ENCODE data around the gene DUS1L. TPM values are rescaled to one million over a fixed set of nuclear protein-coding genes. Genes with fewer than 3 reads are reported as not detected.

The DUS1L gene
- total RNA-seq, 2 donors from 2014 or later = 125 to 196 TPM

DNA sequence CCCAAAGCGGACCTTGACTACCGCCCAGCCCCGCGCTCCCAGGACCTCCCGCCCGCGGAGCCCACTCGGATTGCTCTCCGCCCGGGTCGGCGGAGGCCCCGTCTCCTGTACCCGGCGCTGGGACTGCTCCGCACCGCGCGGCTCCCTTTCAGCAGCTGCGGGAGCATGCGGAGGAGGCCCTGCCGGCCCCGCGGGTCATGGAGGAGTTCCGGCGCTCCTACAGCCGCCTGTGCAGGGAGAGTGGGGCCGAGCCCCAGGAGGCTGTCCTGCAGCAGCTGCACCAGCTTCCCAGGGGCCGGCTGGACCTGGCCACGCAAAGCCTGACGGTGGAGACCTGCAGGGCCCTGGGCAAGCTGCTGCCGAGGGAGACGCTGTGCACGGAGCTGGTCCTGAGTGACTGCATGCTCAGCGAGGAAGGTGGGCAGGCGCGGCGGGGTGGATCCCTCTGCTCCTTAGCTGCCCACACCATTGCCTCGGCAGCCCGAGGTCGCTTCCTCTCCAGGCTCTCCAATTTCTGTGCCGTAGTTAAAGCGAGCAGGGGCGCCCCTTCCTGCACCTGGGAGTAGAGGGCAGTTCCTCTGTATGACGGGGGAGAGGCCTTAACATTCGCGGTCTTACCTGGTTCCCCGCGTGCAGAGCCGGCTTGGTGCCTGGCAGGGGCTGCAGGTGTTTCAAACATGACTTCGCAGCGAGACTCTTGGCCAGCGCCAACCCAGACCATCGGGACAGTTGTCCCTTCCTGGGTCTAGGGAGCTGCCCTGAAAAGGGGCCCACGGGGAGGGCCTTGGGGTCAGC is 42.0 kb downstream of the DUS1L start:
- no peaks in the 10 kb centered on the region for H3K9me3 Mint-ChIP-seq
- H3K27ac Mint-ChIP-seq = no peak overlapping the region
- peaks cover 16 to 17% of the 10 kb centered on the region in 2 donors for H3K4me1 Mint-ChIP-seq (ENCODE audit: low read depth in 2 of 2)
- no peak for DNase-seq (ENCODE audit: low spot score)
- ATAC-seq = no peak
- H3K4me3 Mint-ChIP-seq = peak overlapping the region; percentile 85
- no peaks in the 10 kb centered on the region for H3K36me3 Mint-ChIP-seq
- H3K27me3 Mint-ChIP-seq = no peaks in the 10 kb centered on the region

DNA sequence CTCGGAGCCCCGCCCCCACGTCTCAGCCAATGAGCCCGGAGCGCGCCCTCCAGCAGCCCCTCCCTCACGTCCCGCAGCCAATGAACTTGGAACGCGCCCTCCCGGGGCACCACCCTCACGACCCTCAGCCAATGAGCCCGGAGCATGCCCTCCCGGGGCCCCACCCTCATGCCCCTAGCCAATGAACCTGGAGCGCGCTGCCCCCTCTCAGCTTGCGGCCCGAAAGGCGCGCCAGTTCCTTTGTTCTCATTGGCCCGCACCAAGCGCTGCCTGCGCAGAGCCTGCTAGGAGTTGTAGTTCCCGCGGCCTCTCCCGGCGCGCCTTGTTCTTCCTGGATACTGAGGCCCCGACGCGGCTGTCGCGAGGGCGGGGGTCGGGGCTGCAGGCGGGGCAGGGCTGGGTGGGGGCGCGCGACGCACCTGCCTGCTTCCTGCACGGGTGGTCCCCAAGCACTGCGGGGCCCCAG is 42.6 kb downstream of the DUS1L start, which contains the start of gene LRRC45:
LRRC45 (plus strand) TSS at position 325 of the 466 bp plus-strand sequence. CDS start 339 bp downstream, outside the sequence.
- no peaks in the 10 kb centered on the region for H3K27me3 Mint-ChIP-seq
- H3K4me1 Mint-ChIP-seq (ENCODE audit: low read depth in 2 of 2) = peaks cover 16 to 17% of the 10 kb centered on the region in 2 donors
- ATAC-seq (peak; percentile 96 to 98), DNase-seq (ENCODE audit: low spot score) (peak; percentile 100)
- peak within 1 kb of the TSS; percentile 85 for H3K4me3 Mint-ChIP-seq
- no peaks in the 10 kb centered on the region for H3K36me3 Mint-ChIP-seq
- H3K27ac Mint-ChIP-seq = peak within 1 kb of the TSS; percentile 19 to 53
- H3K9me3 Mint-ChIP-seq = no peaks in the 10 kb centered on the region

DNA sequence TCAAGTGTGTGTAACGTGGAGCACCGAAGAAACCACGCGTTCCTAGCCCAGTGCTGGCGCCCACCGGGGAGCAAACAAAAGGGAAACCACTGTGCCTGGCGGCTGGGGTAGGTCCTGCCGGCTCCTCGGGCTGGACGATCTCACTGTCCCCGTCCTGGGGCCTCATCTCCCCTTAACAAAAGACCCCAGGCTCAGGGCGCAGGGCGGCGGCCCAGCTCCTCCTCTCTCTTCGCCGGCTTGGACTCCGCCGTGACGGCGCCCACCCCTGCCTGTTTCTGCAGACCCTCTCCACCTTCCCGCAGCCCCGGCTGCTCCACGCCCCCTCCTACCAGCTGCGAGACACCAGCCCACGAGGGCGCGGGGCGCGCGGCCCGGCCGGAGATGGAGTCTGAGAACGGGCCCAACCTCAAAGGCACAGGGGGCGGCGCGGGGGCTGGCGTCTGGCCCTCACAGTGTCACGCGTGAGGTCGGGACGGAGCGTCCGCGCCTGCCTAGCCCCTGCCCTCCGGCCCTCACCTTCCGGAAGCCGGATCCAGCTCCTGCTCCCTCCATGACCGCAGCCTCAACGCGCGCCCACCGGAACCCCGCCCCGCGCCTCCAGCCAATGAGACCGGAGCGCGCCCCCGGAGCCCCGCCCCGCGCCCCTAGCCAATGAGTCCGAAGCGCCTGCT is 43.2 kb downstream of the DUS1L start, which contains the start of gene CENPX:
CENPX (minus strand) TSS at position 569 of the 671 bp plus-strand sequence; CDS start at position 552, 17 bp downstream.
- DNase-seq (ENCODE audit: low spot score) = no peak
- Mint-ChIP-seq H3K4me3 (peak within 1 kb of the TSS; percentile 85), H3K27me3 (no peaks in the 10 kb centered on the region), H3K27ac (peak within 1 kb of the TSS; percentile 19 to 53), H3K9me3 (no peaks in the 10 kb centered on the region), H3K4me1 (ENCODE audit: low read depth in 2 of 2) (peaks cover 16 to 17% of the 10 kb centered on the region in 2 donors), H3K36me3 (no peaks in the 10 kb centered on the region)
- ATAC-seq = no peak

DNA sequence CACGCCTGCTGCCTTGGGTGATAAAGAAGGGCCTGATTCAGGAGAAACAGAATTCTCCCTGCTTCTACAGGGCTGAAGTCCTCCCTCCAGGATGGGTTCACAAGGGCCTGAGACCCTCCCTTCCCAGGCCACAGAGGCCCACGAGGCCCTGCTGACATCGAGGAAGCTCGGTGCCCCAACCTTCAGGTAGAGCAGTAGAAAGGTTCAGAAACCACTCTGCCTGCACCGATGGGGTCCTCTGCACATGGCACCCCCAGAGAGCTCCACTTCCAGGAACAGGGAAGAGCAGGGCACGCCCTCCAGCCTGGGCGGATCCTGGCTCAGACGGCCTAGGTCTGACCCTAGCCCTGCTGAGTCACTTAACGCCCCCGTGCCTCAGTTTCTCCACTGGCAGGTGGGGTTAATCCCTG is 43.7 kb downstream of the DUS1L start:
- Mint-ChIP-seq H3K27me3 (no peaks in the 10 kb centered on the region), H3K4me3 (peak overlapping the region; percentile 85), H3K4me1 (ENCODE audit: low read depth in 2 of 2) (peaks cover 16 to 17% of the 10 kb centered on the region in 2 donors), H3K27ac (peak overlapping the region in 1 of 2 donors; percentile 53), H3K9me3 (no peaks in the 10 kb centered on the region), H3K36me3 (no peaks in the 10 kb centered on the region)
- no peak for ATAC-seq
- DNase-seq (ENCODE audit: low spot score) = no peak

DNA sequence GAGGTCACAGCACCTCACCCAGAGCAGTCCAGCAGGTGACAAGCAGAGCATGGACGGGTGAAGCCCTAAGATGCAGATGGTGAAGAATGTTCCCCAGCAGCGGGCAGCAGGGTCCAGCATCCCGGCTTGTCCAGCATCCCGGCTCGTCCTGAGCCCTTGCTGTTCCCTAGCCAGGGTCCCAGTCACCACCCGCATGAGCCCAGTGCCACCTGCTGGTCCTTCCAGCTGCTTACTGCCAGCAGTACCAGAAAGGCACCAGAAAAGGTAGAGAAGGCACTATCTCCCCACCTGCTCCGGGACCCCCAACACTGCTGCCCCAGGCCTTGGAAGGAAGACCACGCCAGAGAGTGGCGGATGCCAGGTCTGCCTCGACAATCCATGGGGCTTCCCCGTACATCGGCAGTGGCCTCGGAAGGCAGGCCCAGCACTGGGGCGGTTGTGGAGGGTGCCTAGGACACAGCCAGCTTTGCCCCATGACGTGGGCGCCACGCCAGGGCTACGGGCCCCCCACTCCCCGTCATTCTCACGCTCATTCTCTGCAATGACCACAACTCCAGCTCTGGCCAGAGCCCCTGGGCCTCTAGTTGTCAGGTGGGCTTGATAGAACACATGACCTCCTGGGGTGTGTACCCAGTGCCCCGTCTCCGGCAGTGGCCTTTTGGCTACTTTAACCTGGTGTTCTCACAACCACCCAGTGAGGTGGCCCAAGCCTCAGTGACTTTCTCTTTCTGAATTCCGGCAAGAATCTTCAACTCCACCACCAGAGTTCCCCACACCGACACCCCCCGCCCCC is 44.3 kb downstream of the DUS1L start:
- Mint-ChIP-seq H3K4me3 (peak overlapping the region; percentile 85), H3K4me1 (ENCODE audit: low read depth in 2 of 2) (peaks cover 16 to 17% of the 10 kb centered on the region in 2 donors), H3K36me3 (no peaks in the 10 kb centered on the region), H3K9me3 (no peaks in the 10 kb centered on the region), H3K27ac (peak overlapping the region in 1 of 2 donors; percentile 53), H3K27me3 (no peaks in the 10 kb centered on the region)
- ATAC-seq (no peak), DNase-seq (ENCODE audit: low spot score) (no peak)

DNA sequence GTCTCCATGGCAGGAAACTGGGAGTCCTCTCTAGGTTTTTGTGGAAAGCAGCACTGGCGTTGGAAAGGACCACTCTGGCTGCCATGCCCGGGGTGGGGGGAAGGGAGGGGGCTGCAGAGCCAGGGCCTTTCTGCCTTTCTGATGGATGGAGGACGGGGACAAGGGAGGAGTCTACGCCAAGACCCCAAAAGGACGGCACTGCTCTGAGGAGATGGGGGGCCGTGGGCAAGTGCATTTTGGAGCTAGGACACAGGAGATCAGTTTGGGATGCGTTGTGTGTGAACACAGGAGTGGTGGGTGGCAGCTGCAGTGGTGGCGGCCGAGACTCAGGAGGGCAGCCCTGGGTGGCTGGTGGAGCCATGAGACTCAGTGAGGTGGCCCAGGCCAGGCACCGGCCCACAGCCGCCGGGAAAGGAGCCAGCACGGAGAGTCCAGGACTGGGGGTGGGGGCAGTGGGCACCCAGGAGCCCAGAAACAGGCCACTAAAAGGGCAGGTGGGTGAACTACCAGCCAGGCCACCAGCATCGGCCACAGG is 45.0 kb downstream of the DUS1L start:
- Mint-ChIP-seq H3K27me3 (no peaks in the 10 kb centered on the region), H3K36me3 (no peaks in the 10 kb centered on the region), H3K4me1 (ENCODE audit: low read depth in 2 of 2) (peaks cover 13 to 17% of the 10 kb centered on the region in 2 donors), H3K9me3 (no peaks in the 10 kb centered on the region), H3K27ac (no peak overlapping the region), H3K4me3 (peak overlapping the region; percentile 27)
- no peak for DNase-seq (ENCODE audit: low spot score)
- no peak for ATAC-seq

DNA sequence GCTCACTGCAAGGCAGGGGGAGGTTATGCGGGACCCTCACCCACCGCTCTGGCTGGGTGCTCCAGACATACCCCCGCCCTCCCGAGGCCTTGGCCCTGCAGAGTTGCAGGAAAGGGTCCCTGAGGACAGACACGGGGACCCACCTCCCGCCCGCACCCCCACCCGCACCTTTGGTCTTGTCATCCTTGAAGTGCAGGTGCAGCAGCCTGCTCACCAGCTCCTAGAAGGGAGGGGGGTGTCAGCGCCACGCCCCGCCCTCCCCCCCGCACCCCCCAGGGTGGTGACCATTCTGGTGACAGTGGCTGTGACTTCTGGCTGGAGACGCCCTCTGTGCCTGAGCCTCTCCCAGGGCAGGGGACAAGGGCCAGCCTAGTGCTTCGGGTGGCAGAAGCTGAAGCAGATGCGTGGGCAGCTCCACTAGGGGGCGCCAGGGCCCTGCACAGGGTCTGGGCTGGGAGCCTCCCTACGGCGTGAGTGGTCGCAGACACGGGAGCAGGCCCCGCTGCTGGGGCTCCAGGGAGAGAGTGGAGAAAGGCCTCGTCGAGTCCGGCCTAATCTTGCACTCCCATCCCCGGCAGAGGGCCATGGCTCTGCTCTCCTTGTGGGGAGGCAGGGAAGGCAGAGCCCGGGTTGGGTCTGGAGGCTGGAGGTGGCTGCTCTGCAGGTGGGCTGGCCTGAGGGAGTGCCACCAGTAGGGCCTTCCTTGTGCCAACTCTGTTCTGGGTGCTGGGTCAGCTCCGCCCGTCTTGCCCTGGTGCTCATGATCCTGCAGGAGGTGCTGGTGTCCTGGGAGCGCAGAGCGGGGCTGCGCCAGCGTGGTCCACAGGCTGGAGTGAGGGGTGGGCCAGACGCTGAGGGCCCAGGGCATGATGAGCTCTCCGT is 45.7 kb downstream of the DUS1L start:
- ATAC-seq (no peak), DNase-seq (ENCODE audit: low spot score) (peak; percentile 78)
- H3K27ac Mint-ChIP-seq = no peak overlapping the region
- no peaks in the 10 kb centered on the region for H3K9me3 Mint-ChIP-seq
- no peaks in the 10 kb centered on the region for H3K36me3 Mint-ChIP-seq
- H3K27me3 Mint-ChIP-seq = no peaks in the 10 kb centered on the region
- no peak overlapping the region for H3K4me3 Mint-ChIP-seq
- peaks cover 13 to 17% of the 10 kb centered on the region in 2 donors for H3K4me1 Mint-ChIP-seq (ENCODE audit: low read depth in 2 of 2)

DNA sequence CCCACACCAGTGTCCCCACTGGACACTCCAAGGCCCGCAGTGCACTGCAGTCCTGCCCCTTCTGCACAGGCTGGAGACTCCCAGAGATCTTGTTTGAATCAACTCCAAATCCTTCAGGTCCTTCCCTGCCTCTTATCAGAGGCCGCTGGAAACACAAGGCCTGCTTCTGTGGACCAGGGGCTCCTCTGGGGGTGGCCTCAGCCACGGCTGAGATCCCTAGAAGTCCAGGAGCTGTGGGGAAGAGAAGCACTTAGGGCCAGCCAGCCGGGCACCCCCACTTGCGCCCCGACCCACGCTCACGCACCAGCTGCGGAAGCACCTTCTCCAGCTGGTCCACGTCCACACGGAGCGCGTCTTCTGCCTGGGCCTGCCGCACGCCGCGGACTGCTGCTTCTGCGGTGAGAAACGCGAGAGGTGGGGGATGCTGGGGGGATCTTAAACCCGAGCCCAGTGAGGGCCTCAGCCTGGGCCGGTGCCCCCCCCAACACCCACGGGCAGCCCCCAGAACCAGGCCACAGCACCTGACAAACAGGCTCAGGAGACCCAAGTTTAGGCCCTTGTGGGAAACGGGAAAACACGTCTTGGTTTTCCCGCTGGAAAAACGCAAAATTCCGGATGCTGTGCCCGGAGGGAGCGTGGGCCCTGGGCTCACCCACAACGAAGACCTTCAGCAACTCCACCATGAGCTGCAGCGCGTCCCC is 46.5 kb downstream of the DUS1L start:
- no peak for ATAC-seq
- Mint-ChIP-seq H3K36me3 (no peaks in the 10 kb centered on the region), H3K9me3 (no peaks in the 10 kb centered on the region), H3K27me3 (no peaks in the 10 kb centered on the region), H3K27ac (no peak overlapping the region), H3K4me1 (ENCODE audit: low read depth in 2 of 2) (peaks cover 13 to 16% of the 10 kb centered on the region in 2 donors), H3K4me3 (no peak overlapping the region)
- DNase-seq (ENCODE audit: low spot score) = no peak

DNA sequence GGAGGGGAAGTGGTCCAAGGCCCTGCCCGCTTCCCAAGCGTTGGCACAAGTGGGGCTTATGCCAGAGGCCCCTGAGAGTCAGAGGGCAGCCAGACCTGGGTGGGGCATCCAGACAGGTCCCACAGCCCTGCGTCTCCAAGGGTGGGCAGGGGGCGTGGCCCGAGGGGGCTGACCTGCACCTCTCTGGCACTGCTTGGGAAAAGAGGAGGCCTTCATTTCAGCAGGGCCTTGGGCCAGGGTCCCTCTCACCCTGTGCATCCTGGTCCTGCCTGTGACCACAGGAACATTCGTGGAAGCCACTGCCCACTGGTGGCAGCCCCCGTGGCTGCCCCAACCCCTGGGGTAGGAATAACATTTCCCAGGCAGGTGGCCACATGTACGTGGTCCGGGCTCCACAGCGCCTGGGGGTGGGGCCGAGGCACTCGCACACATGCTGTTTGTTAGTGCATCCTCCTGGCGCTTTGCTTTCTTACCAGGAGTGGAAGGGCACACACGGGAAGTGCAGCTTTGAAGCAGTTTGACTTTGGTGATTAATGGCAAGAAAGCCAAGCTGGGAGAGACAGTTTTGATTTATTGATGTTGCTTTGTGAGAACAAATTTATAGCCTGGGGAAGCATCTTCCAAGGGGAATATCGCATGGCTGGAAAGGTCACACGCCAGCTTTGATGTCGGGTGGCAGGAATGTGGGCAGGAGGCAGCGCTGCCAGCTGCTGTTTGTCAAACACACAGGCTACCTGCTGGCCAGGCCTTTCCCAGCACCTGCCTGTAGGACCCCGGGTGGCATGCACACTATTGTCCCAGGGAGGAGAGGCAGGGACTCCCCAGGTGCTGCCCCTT is 47.2 kb downstream of the DUS1L start:
- no peak for DNase-seq (ENCODE audit: low spot score)
- Mint-ChIP-seq H3K27me3 (no peaks in the 10 kb centered on the region), H3K36me3 (no peaks in the 10 kb centered on the region), H3K4me1 (ENCODE audit: low read depth in 2 of 2) (peaks cover 9% of the 10 kb centered on the region in 2 donors), H3K9me3 (no peaks in the 10 kb centered on the region), H3K27ac (no peak overlapping the region), H3K4me3 (no peak overlapping the region)
- ATAC-seq = no peak

DNA sequence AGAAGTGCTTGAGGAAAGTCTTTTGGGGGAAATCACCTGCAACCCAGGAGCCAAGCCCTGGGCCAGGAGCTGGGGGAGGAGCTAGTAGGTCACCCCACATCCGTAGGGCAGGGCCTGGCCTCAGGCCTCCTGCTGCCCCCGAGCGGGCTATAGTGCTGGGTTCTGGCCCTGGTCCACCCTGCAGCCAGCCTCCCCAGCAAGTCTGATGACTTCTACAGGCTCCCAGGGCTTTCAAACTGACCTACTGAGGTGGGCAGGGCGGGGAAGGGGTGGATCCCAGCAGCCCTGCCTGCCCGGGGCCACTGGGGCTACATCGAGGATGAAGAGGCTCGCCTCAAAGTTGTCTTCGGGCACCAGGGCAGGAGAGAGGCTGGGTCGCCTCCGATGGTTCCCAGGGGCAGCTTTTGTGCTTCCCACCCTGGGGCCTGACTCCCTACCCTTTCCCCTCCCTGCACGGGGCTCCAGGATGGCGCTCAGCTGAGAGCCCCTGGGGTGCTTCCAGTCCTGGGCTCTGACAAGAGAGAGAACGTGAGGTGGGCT is 47.9 kb downstream of the DUS1L start:
- Mint-ChIP-seq H3K9me3 (no peaks in the 10 kb centered on the region), H3K36me3 (no peaks in the 10 kb centered on the region), H3K4me3 (no peak overlapping the region), H3K27ac (no peak overlapping the region), H3K4me1 (ENCODE audit: low read depth in 2 of 2) (peaks cover 9% of the 10 kb centered on the region in 2 donors), H3K27me3 (no peaks in the 10 kb centered on the region)
- ATAC-seq (no peak), DNase-seq (ENCODE audit: low spot score) (no peak)

DNA sequence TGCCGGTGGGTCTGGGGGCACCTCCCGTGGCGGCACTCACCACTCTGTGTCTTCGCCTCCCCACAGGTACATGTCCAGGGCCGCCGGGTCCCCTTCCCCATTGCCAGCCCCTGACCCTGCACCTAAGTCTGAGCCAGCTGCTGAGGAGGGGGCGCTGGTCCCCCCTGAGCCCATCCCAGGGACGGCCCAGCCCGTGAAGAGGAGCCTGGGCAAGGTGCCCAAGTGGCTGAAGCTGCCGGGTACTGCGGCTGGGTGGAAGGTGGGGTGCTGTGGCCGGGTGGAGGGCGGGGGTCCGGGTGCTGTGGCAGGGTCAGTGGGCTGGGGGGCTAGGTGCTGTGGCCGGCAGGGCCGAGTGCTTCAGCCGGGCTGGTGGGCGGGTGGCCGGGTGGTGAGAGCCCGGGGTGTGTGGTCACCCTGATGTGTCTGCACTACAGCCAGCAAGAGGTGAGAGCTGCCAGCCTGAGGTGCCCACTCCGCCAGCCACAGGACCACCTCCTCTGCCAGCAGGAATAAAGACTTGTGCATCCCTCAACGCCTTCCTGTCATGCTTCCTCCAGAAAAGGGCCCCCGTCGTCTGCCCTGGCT is 48.6 kb downstream of the DUS1L start:
- Mint-ChIP-seq H3K27ac (no peak overlapping the region), H3K4me3 (no peak overlapping the region), H3K4me1 (ENCODE audit: low read depth in 2 of 2) (peaks cover 9% of the 10 kb centered on the region in 2 donors), H3K36me3 (no peaks in the 10 kb centered on the region), H3K9me3 (no peaks in the 10 kb centered on the region), H3K27me3 (no peaks in the 10 kb centered on the region)
- no peak for DNase-seq (ENCODE audit: low spot score)
- ATAC-seq = no peak
